ENCODE data around the gene ELOVL1.

Gene ELOVL1

DNA sequence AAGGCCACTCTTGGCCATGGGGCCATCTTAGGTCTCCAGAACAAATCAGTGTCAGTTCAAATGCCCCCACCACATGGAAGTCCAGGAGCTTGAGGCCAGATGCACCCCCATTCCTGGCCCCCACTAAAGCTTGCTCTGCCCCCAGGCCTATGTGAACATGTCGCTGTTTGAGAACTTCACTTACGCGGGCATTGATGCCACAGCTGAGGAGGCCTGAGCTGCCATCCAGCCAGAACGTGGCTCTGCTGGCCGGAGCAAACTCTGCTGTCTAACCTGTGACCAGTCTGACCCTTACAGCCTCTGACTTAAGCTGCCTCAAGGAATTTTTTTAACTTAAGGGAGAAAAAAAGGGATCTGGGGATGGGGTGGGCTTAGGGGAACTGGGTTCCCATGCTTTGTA, 45.3 kb downstream of the ELOVL1 start:
- no peak for DNase-seq

- DNase-seq = no peak
Measured at GRCh38 chr1:43321331-43321891, 46.4 kb downstream of the ELOVL1 start.

GRCh38 chr1:43319766-43320165, 48.0 kb downstream of the ELOVL1 start:
- no peak for DNase-seq

GRCh38 chr1:43319288-43319687, 48.5 kb downstream of the ELOVL1 start:
- DNase-seq = no peak

DNA sequence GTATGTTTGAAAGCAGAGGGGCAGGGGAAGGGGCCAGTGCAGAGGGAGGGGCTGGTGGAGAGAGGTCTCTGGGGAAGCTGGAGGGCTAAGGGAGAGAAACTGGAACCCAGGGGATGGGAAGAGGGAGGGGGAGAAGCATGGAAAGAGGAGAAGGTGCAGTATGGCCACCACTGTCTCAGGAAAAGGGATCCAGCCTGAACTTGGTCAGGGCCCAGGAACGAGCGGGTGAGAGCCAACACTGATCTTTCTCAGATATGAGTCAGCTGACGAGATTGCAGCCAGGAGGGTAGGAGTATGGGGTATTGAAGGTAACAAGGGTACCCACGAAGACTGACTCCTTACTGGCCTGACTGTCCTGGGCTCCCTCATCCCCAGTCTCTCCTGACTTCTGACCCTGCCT, 49.0 kb downstream of the ELOVL1 start:
- no peak for DNase-seq

- no peak for DNase-seq
Measured at GRCh38 chr1:43317817-43318471, 49.9 kb downstream of the ELOVL1 start.

DNA sequence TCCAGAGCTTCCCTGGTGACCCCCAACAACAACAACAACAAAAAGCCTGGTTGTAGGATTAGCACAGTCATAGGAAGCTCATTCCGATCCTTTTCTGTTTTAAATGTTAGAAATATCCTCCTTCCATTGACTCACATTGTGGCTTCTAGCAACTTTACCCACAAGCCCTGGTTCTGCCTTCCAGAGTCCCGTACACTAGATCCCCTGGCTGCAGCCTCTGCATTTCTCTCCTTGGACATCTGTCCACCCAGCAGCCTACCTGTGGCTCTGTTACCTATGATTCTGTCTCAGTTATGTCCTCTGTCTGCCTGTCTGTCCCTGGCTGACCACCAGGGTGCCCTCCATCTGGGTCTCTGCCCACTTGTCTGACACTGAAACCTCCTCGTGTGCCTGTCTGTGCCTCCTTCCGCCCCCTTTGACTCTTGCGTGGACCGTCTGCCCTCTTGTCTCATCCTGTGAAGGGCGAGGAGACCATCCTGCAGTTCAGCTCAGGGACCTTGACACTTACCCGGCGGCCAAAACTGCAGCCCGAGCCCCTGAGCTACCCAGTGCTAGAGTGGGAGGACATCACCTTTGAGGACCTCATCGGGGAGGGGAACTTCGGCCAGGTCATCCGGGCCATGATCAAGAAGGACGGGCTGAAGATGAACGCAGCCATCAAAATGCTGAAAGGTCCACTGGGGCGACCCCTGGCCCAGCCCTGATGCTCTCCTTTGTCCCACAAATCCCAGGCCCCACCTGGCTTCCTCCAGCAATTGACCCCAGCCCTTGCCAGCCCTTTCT, 50.9 kb downstream of the ELOVL1 start:
- no peak for DNase-seq

GRCh38 chr1:43315963-43316737, 51.7 kb downstream of the ELOVL1 start:
- DNase-seq = no peak

DNA sequence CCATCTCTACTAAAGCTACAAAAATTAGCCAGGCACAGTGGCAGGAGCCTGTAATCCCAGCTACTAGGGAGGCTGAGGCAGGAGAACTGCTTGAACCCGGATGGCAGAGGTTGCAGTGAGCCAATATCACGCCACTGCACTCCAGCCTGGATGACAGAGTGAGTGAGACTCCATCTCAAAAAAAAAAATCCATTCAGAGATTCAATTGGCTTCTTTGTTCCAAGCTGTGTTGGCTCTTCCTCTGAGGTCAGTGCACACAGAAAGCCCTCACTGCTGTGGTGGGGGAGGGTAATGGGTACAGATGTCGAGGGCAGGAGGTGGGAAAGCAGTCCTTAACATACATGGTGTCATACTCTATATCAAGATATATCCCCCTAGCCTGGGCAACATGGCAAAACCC, 52.3 kb downstream of the ELOVL1 start:
- no peak for DNase-seq

- DNase-seq = no peak
Measured at GRCh38 chr1:43314233-43314632, 53.6 kb downstream of the ELOVL1 start.

DNA sequence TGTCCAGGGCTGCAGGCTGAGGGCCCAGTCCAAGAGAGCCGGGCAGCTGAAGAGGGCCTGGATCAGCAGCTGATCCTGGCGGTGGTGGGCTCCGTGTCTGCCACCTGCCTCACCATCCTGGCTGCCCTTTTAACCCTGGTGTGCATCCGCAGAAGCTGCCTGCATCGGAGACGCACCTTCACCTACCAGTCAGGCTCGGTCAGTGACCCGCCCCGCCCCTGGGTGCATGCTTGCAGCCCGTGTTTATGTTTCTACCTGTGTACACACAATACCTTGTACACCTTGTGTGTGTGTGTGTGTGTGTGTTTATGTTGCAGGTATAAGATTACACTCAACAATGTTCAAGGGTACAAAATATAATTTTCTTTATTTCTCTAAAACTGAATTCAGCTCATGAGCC, 54.0 kb downstream of the ELOVL1 start:
- DNase-seq = no peak

Measured in T-helper 9 cell (primary cell).